HEK293 (cell line): ENCODE measurements around the gene VPS29.

Source experiments
- CTCF ChIA-PET: fragments of 350-600 bp; formaldehyde crosslinking; extraction: SDS; loops from one replicate; lab custom pipeline; 2021; ENCODE audit warnings: antibody characterized with exemption; lab: Yijun Ruan, JAX
- POLR2A ChIA-PET: fragments of 300-600 bp; formaldehyde crosslinking; extraction: SDS; loops from one replicate; lab custom pipeline; 2020; ENCODE audit warnings: antibody characterized with exemption, inconsistent platforms; lab: Yijun Ruan, JAX
- H3K27ac ChIP-seq: fragments of 200-500 bp; sonication (Bioruptor generic); 2 replicates; pipeline ENCODE4 v1.5.1; 2014; ENCODE audit warnings: low read depth, low read length, control low read depth, inconsistent platforms; ENCODE audit errors: extremely low read depth
- H3K36me3 ChIP-seq, 2 experiments: fragments of 200-500 bp in 1 of 2; sonication (Bioruptor generic) in 1 of 2; 1 replicate in 1 of 2; 2 replicates in 1 of 2; pipeline ENCODE4 v1.5.1; 2014 to 2017; ENCODE audit warnings: inconsistent platforms in 2 of 2, low read length in 2 of 2; ENCODE audit not compliant: control insufficient read depth in 2 of 2, insufficient read depth in 1 of 2
- H3K4me1 ChIP-seq: fragments of 200-500 bp; sonication (Bioruptor generic); 2 replicates; pipeline ENCODE4 v1.5.1; 2014; ENCODE audit warnings: mild to moderate bottlenecking, low read length, inconsistent platforms; ENCODE audit not compliant: control insufficient read depth, insufficient read depth
- H3K4me3 ChIP-seq: 2 replicates; pipeline ENCODE4 v1.5.1; 2011; ENCODE audit warnings: low read depth, mild to moderate bottlenecking, control low read depth, low read length, moderate library complexity
- H3K9me3 ChIP-seq: fragments of 200-500 bp; sonication (Bioruptor generic); 2 replicates; pipeline ENCODE4 v1.5.1; 2014; ENCODE audit warnings: low read depth, low read length, inconsistent platforms; ENCODE audit not compliant: control insufficient read depth, insufficient read depth
- BCL11B ChIP-seq: fragments of 450-650 bp; formaldehyde crosslinking; IDR thresholded peaks from 2 replicates; pipeline ENCODE4 v1.5.1; 2016; ENCODE audit warnings: low read depth, missing biosample characterization, missing genetic modification characterization
- FEZF1 ChIP-seq: fragments of 450-650 bp; formaldehyde crosslinking; IDR thresholded peaks from 2 replicates; pipeline ENCODE4 v1.5.1; 2016; ENCODE audit warnings: missing biosample characterization, missing genetic modification characterization
- GLIS1 ChIP-seq: fragments of 450-650 bp; formaldehyde crosslinking; IDR thresholded peaks from 2 replicates; pipeline ENCODE4 v1.5.1; 2016; ENCODE audit warnings: missing biosample characterization, missing genetic modification characterization
- KLF10 ChIP-seq: fragments of 450-650 bp; IDR thresholded peaks from 2 replicates; pipeline ENCODE4 v1.5.1; 2018; ENCODE audit warnings: missing biosample characterization, mild to moderate bottlenecking, missing genetic modification characterization
- PATZ1 ChIP-seq: fragments of 450-650 bp; formaldehyde crosslinking; IDR thresholded peaks from 2 replicates; pipeline ENCODE4 v1.5.1; 2016; ENCODE audit warnings: missing biosample characterization, missing genetic modification characterization
- SCRT1 ChIP-seq: fragments of 450-650 bp; formaldehyde crosslinking; IDR thresholded peaks from 2 replicates; pipeline ENCODE4 v1.5.1; 2016; ENCODE audit warnings: missing biosample characterization, missing genetic modification characterization, borderline replicate concordance
- SCRT2 ChIP-seq: fragments of 450-650 bp; formaldehyde crosslinking; IDR thresholded peaks from 2 replicates; pipeline ENCODE4 v1.5.1; 2016; ENCODE audit warnings: missing biosample characterization, missing genetic modification characterization
- TRIM28 ChIP-seq: IDR thresholded peaks from 2 replicates; pipeline ENCODE4 v1.6.1; 2011; ENCODE audit warnings: low read length, control low read depth, borderline replicate concordance
- ZIC2 ChIP-seq: fragments of 450-650 bp; formaldehyde crosslinking; IDR thresholded peaks from 2 replicates; pipeline ENCODE4 v1.5.1; 2016; ENCODE audit warnings: missing biosample characterization, missing genetic modification characterization
- ZNF121 ChIP-seq: fragments of 450-650 bp; formaldehyde crosslinking; IDR thresholded peaks from 2 replicates; pipeline ENCODE4 v1.5.1; 2016; ENCODE audit warnings: missing biosample characterization, missing genetic modification characterization
- ZNF132 ChIP-seq: fragments of 450-650 bp; formaldehyde crosslinking; IDR thresholded peaks from 2 replicates; pipeline ENCODE4 v1.5.1; 2017; ENCODE audit warnings: missing biosample characterization, missing genetic modification characterization, borderline replicate concordance
- ZNF138 ChIP-seq: fragments of 450-650 bp; formaldehyde crosslinking; IDR thresholded peaks from 2 replicates; pipeline ENCODE4 v1.5.1; 2016; ENCODE audit warnings: missing biosample characterization, missing genetic modification characterization, borderline replicate concordance
- ZNF16 ChIP-seq: fragments of 450-650 bp; formaldehyde crosslinking; IDR thresholded peaks from 2 replicates; pipeline ENCODE4 v1.5.1; 2016; ENCODE audit warnings: low read depth, missing biosample characterization, missing genetic modification characterization
- ZNF211 ChIP-seq: fragments of 450-650 bp; formaldehyde crosslinking; IDR thresholded peaks from 2 replicates; pipeline ENCODE4 v1.5.1; 2016; ENCODE audit warnings: low read depth, missing biosample characterization, missing genetic modification characterization
- ZNF529 ChIP-seq: fragments of 450-650 bp; formaldehyde crosslinking; IDR thresholded peaks from 2 replicates; pipeline ENCODE4 v1.5.1; 2017; ENCODE audit warnings: missing genetic modification characterization, missing biosample characterization; ENCODE audit not compliant: insufficient replicate concordance
- ZNF558 ChIP-seq: fragments of 450-650 bp; formaldehyde crosslinking; IDR thresholded peaks from 2 replicates; pipeline ENCODE4 v1.5.1; 2016; ENCODE audit warnings: missing biosample characterization, missing genetic modification characterization
- ZNF571 ChIP-seq: fragments of 450-650 bp; formaldehyde crosslinking; IDR thresholded peaks from 2 replicates; pipeline ENCODE4 v1.5.0; 2017; ENCODE audit warnings: missing biosample characterization, missing genetic modification characterization
- ZNF585B ChIP-seq: fragments of 450-650 bp; formaldehyde crosslinking; IDR thresholded peaks from 2 replicates; pipeline ENCODE4 v1.5.1; 2016; ENCODE audit warnings: missing biosample characterization, missing genetic modification characterization
- ZNF660 ChIP-seq: fragments of 450-650 bp; IDR thresholded peaks from 2 replicates; pipeline ENCODE4 v1.5.1; 2018; ENCODE audit warnings: missing biosample characterization, mild to moderate bottlenecking, missing genetic modification characterization
- ZNF664 ChIP-seq: fragments of 450-650 bp; formaldehyde crosslinking; IDR thresholded peaks from 2 replicates; pipeline ENCODE4 v1.5.1; 2016; ENCODE audit warnings: missing biosample characterization, missing genetic modification characterization
- ZNF768 ChIP-seq: fragments of 450-650 bp; formaldehyde crosslinking; IDR thresholded peaks from 2 replicates; pipeline ENCODE4 v1.5.1; 2018; ENCODE audit warnings: missing biosample characterization, mild to moderate bottlenecking, missing genetic modification characterization
- ZNF792 ChIP-seq: fragments of 450-650 bp; formaldehyde crosslinking; IDR thresholded peaks from 2 replicates; pipeline ENCODE4 v1.5.1; 2016; ENCODE audit warnings: missing biosample characterization, missing genetic modification characterization
- ZNF830 ChIP-seq: fragments of 450-650 bp; IDR thresholded peaks from 2 replicates; pipeline ENCODE4 v1.5.0; 2018; ENCODE audit warnings: missing biosample characterization, missing genetic modification characterization, low read depth, mild to moderate bottlenecking, moderate library complexity
- ZNF843 ChIP-seq: fragments of 450-650 bp; formaldehyde crosslinking; IDR thresholded peaks from 2 replicates; pipeline ENCODE4 v1.5.1; 2016; ENCODE audit warnings: missing biosample characterization, missing genetic modification characterization
- TF ChIP-seq, protein P1 (sequence below): fragments of 450-650 bp; formaldehyde crosslinking; IDR thresholded peaks from 2 replicates; pipeline ENCODE4 v1.5.1; 2017; ENCODE audit warnings: missing biosample characterization, mild to moderate bottlenecking, missing genetic modification characterization, moderate library complexity
- TF ChIP-seq, protein P2 (sequence below): fragments of 450-650 bp; IDR thresholded peaks from 2 replicates; pipeline ENCODE4 v1.5.1; 2018; ENCODE audit warnings: missing biosample characterization, mild to moderate bottlenecking, missing genetic modification characterization

The VPS29 gene

DNA sequence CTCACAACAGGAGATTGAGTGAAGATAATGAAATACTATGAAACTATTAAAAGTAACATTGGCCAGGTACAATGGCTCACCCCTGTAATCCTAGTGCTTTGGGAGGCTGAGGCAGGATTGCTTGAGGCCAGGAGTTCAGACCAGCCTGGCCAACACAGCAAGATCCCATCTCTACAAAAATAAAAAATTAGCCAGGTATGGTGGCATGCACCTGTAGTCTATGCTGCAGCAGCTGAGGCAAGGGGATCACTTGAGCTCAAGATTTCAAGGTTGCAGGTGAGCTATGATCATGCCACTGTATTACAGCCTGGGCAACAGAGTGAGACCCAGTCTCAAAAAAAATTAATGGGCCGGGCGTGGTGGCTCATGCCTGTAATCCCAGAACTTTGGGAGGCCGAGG is 15.1 kb upstream of the VPS29 start:
- Histone ChIP-seq H3K36me3 (no peaks in the 10 kb centered on the region), H3K4me1 (no peaks in the 10 kb centered on the region), H3K27ac (no peak overlapping the region), H3K9me3 (no peaks in the 10 kb centered on the region), H3K4me3 (no peak overlapping the region)
- CTCF ChIA-PET: no interaction called here
- POLR2A ChIA-PET: no interaction called here
- TF ChIP-seq ZNF121 (peak; percentile 97), ZNF792 (tag by site-specific recombination) (no peak), ZNF830 (tag by site-specific recombination) (no peak)

GRCh38 chr12:110514363-110514762 is 12.5 kb upstream of the VPS29 start:
- ChIA-PET CTCF (interaction anchor here (1.0 to 2.6 kb wide), 3 partner anchors 71 to 412 kb away, joined by 3 to 44 read pairs (median 5); no protein-coding TSS in a partner anchor), POLR2A (no interaction called here)
- no peak overlapping the region for H3K4me3 ChIP-seq
- TF ChIP-seq BCL11B (tag by site-specific recombination): no peak
- no peak for TF ChIP-seq PATZ1 (tag by site-specific recombination)
- no peak for TF ChIP-seq ZNF843
- TF ChIP-seq ZNF138: no peak
- TF ChIP-seq SCRT2: peak; percentile 74
- no peak for TF ChIP-seq ZNF768 (tag by site-specific recombination)
- no peak for TF ChIP-seq ZNF16
- no peak for TF ChIP-seq KLF10
- peak; percentile 47; the same call in 1 of the 2 replicates for TF ChIP-seq ZNF664 (tag by site-specific recombination)
- peak; percentile 64; the same call in 1 of the 2 replicates for TF ChIP-seq SCRT1 (tag by site-specific recombination)
- TF ChIP-seq, protein P1, sequence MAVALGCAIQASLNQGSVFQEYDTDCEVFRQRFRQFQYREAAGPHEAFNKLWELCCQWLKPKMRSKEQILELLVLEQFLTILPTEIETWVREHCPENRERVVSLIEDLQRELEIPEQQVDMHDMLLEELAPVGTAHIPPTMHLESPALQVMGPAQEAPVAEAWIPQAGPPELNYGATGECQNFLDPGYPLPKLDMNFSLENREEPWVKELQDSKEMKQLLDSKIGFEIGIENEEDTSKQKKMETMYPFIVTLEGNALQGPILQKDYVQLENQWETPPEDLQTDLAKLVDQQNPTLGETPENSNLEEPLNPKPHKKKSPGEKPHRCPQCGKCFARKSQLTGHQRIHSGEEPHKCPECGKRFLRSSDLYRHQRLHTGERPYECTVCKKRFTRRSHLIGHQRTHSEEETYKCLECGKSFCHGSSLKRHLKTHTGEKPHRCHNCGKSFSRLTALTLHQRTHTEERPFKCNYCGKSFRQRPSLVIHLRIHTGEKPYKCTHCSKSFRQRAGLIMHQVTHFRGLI (tag by site-specific recombination): no peak
- no peak for TF ChIP-seq ZNF529 (tag by site-specific recombination)
- no peak for TF ChIP-seq ZNF121
- no peak for TF ChIP-seq ZNF585B (tag by site-specific recombination)
- TF ChIP-seq ZNF211 (tag by site-specific recombination): no peak
- TF ChIP-seq FEZF1 (tag by site-specific recombination): no peak
- no peak for TF ChIP-seq ZNF558
- TF ChIP-seq TRIM28: no peak
- TF ChIP-seq GLIS1 (tag by site-specific recombination): no peak
- no peak for TF ChIP-seq ZNF132 (tag by site-specific recombination)
- no peak for TF ChIP-seq ZNF571 (tag by site-specific recombination)
- TF ChIP-seq, protein P2, sequence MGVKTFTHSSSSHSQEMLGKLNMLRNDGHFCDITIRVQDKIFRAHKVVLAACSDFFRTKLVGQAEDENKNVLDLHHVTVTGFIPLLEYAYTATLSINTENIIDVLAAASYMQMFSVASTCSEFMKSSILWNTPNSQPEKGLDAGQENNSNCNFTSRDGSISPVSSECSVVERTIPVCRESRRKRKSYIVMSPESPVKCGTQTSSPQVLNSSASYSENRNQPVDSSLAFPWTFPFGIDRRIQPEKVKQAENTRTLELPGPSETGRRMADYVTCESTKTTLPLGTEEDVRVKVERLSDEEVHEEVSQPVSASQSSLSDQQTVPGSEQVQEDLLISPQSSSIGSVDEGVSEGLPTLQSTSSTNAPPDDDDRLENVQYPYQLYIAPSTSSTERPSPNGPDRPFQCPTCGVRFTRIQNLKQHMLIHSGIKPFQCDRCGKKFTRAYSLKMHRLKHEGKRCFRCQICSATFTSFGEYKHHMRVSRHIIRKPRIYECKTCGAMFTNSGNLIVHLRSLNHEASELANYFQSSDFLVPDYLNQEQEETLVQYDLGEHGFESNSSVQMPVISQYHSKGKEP (tag by site-specific recombination): no peak
- TF ChIP-seq ZIC2 (tag by site-specific recombination): no peak
- TF ChIP-seq ZNF660 (tag by site-specific recombination): no peak
- H3K27ac ChIP-seq: no peak overlapping the region
- no peaks in the 10 kb centered on the region for H3K36me3 ChIP-seq
- H3K9me3 ChIP-seq: no peaks in the 10 kb centered on the region
- H3K4me1 ChIP-seq: no peaks in the 10 kb centered on the region
